ENCODE data around the gene CCDC18.

DNA sequence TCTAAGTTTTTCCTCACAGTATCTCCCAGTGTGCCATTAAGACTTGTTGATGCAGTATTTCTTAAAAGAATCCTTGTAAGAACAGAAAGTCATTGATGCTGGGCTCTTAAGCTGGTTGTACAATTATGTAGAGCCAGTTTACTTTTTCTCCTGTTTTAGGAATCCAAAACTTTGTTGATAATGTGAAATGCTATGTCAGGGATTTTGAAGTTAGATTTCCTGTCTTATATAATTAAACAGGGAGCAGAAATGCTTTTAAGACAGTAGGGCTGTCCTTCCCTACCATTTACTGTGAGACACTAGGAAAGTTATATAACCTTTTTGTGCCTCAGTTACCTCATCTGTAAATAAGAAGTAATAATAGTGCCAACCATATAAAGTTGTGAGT, 26.0 kb downstream of the CCDC18 start:
- TF ChIP-seq CTCF (IDR thresholded peaks at IDR 0.05) (no peak), EP300 (IDR thresholded peaks at IDR 0.05) (no peak)
